Right forelimb (tissue), 1 donor: ENCODE results near the gene P2RY14.
"Not testable (repeated sequence)": the region's sequence is repeated elsewhere in the genome, so short reads cannot be mapped to it uniquely, and the experiment has no call there.

Source experiments
- DNase-seq: peaks from one replicate; pipeline ENCODE4 v3.0.0-alpha.2; 2018

P2RY14 gene

GRCh38 chr3:151171145-151171757, 107.1 kb downstream of the P2RY14 start:
- no peak for DNase-seq

GRCh38 chr3:151169948-151170679, 108.2 kb downstream of the P2RY14 start:
- DNase-seq, result not testable (repeated sequence)

GRCh38 chr3:151169262-151169947, 108.9 kb downstream of the P2RY14 start:
- DNase-seq, result no peak

- DNase-seq, result peak; percentile 63
Observed at GRCh38 chr3:151168269-151169094, 109.9 kb downstream of the P2RY14 start.

- no peak for DNase-seq
Observed at GRCh38 chr3:151166161-151166560, 112.2 kb downstream of the P2RY14 start.

GRCh38 chr3:151165226-151165625, 113.1 kb downstream of the P2RY14 start:
- no peak for DNase-seq
